Measurements from ENCODE around the gene RNU6-8.

DNA sequence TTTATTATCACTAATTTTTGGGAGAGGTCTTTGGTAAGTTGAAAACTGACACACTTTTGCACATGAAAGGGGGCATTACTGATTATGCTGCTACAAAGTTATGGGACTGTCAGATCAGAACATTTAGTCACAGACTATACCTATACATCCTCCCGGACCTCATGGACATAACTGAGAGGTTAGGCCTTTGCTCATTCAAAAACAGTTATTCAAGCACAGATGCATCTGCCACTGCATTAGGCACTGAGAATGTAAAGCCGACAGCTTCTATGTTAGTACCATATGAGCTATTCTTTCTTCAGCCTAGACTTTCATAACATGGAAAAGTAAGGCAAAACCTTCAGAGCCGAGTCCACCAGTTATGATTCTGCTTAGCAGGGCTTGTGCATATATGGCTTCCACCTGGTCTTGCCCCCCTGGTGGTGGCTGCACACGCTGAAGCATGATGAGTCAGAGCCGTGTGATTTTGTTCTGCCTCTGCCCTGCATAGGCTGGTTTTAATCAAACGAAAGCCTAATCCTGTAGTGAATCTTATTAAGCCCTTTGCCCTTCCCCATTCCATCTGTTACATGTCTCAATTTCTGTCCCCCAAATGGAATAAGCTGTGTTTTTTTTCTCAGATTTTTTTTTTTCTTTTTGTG is 21.8 kb upstream of the RNU6-8 start:
- no peak for TF ChIP-seq POLR2A (IDR thresholded peaks at IDR 0.05)
- TF ChIP-seq, protein P1, sequence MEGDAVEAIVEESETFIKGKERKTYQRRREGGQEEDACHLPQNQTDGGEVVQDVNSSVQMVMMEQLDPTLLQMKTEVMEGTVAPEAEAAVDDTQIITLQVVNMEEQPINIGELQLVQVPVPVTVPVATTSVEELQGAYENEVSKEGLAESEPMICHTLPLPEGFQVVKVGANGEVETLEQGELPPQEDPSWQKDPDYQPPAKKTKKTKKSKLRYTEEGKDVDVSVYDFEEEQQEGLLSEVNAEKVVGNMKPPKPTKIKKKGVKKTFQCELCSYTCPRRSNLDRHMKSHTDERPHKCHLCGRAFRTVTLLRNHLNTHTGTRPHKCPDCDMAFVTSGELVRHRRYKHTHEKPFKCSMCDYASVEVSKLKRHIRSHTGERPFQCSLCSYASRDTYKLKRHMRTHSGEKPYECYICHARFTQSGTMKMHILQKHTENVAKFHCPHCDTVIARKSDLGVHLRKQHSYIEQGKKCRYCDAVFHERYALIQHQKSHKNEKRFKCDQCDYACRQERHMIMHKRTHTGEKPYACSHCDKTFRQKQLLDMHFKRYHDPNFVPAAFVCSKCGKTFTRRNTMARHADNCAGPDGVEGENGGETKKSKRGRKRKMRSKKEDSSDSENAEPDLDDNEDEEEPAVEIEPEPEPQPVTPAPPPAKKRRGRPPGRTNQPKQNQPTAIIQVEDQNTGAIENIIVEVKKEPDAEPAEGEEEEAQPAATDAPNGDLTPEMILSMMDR (IDR thresholded peaks at IDR 0.05), result peak in 5 of 12 donors; percentile 17 to 48 (median 41)
